GM12891 (cell line): Measurements from ENCODE around the gene VAV2.

Experiments used
- POLR2A ChIP-seq: IDR thresholded peaks from 2 replicates; pipeline ENCODE4 v1.6.1; 2011; ENCODE audit warnings: low read depth, low read length, control low read depth
- POLR2AphosphoS5 ChIP-seq: IDR thresholded peaks from 2 replicates; pipeline ENCODE4 v1.6.1; 2011; ENCODE audit warnings: low read depth, low read length, control low read depth
- SPI1 ChIP-seq: IDR thresholded peaks from 2 replicates; pipeline ENCODE4 v1.6.1; 2011; ENCODE audit warnings: low read depth, low read length, control low read depth

DNA sequence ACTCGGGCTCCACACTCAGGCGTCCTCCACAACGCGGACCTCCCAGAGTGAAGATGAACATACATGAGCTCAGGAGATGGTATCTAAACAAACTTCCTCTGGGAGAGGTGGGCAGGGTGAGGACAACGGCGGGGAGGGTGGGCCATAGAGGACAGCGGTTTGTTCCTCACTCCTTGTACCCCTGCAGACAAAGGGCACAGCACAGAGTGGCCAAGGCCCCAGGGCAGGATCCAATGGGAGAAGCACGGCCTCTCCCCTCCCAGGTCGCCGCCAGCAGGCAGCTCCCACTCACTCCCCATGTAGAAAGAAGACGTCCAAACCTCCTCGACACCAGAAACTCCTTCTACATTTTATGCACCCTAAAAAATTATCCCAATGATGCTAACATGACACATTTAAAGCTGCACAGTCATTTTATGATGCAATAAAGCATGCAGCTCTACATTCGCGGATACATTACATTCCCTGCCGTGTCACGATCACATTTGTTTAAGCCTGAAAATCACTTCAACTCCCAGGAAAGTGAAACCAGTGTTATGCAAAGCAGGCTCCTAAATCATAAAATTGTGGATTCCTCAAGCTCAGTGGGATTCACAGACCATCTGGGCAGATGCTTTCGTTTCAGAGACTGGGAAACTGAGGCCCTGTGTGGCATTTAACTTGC, 166.4 kb downstream of the VAV2 start:
- TF ChIP-seq SPI1, result no peak
- no peak for TF ChIP-seq POLR2AphosphoS5
- no peak for TF ChIP-seq POLR2A
